ENCODE results near the gene EIF5B. TPM values are rescaled to one million over a fixed set of nuclear protein-coding genes. Genes with fewer than 3 reads are reported as not detected.

EIF5B gene
- 9.3 TPM for total RNA-seq (2013)
- 1 to 10 TPM in 2 of 3 donors, under 1 TPM in 1; 0.58 to 3.2 (median 1.5) TPM for polyA plus RNA-seq
- polyA minus RNA-seq: 4.8 and 6.8 TPM in 2 replicates
- 12.2 to 36.6 (median 21.2) reads per million in 11 experiments for total RNA-seq

- H4K20me1 ChIP-seq (ENCODE audit: insufficient read depth, low read length): peaks cover 34% of the 10 kb centered on the region
Observed at GRCh38 chr2:99337113-99338028, at the start of gene EIF5B. Gene EIF5B, plus strand, starts transcription at chr2:99337389. Its CDS starts 166 bp downstream, at chr2:99337555.

More at GRCh38 chr2:99337113-99338028, at the start of gene EIF5B:
- H3K36me3 ChIP-seq (replicated peaks in 1 of 2; ENCODE audit: control insufficient read depth in 1 of 2, insufficient read depth in 2 of 2, low read length in 2 of 2): peaks cover 7 to 11% of the 10 kb centered on the region in 2 donors
- H3K4me3 ChIP-seq (replicated peaks in 1 of 3; ENCODE audit: low read depth in 2 of 3, low read length in 3 of 3): peak within 1 kb of the TSS; percentile 68 to 94 (median 94)
- H3K9me3 ChIP-seq (replicated peaks in 1 of 2; ENCODE audit: control insufficient read depth in 1 of 2, insufficient read depth in 1 of 2, low read length in 2 of 2): no peaks in the 10 kb centered on the region
- H3K36me3 Mint-ChIP-seq: peaks cover 9 to 12% of the 10 kb centered on the region in 2 donors
- peak; percentile 91 to 97 (median 93) for DNase-seq
- WGBS (ENCODE audit: insufficient coverage): under 1% methylated on average over 81 of the region's 87 CpGs
- peak within 1 kb of the TSS; percentile 84 to 94 for H3K27ac ChIP-seq (ENCODE audit: low read depth in 1 of 2, low read length in 2 of 2)
- H3K4me1 ChIP-seq (ENCODE audit: control insufficient read depth in 1 of 2, insufficient read depth in 2 of 2, low read length in 2 of 2): peaks cover 18 to 34% of the 10 kb centered on the region in 2 donors
- H3K27ac Mint-ChIP-seq: no peak within 1 kb of the TSS
- H3K9ac ChIP-seq (ENCODE audit: insufficient read depth, low read length, poor library complexity, severe bottlenecking): peak within 1 kb of the TSS; percentile 89
- intact Hi-C loops (cut with micrococcal nuclease): loop anchor here (2.0 to 10.0 kb wide), 4 partner anchors 151 to 733 kb away; partner anchors contain the start of genes COA5 (in 2 of the 2), UNC50 (in 2 of the 2) and REV1 (in 1 of the 2)
- H2AFZ ChIP-seq (ENCODE audit: insufficient read depth, low read depth, low read length, poor library complexity, severe bottlenecking): peak within 1 kb of the TSS; percentile 98
- H3K4me2 ChIP-seq (replicated peaks; ENCODE audit: extremely low read depth, low read length, poor library complexity, severe bottlenecking): peak within 1 kb of the TSS; percentile 79
- no peaks in the 10 kb centered on the region for H3K27me3 ChIP-seq (ENCODE audit: control insufficient read depth in 2 of 2, insufficient read depth in 2 of 2, low read length in 2 of 2)
- no peaks in the 10 kb centered on the region for H3K9me3 Mint-ChIP-seq
- no peak within 1 kb of the TSS for H3K4me3 Mint-ChIP-seq
- H3K79me2 ChIP-seq (ENCODE audit: insufficient read depth, low read length): peaks cover 88% of the 10 kb centered on the region
- H3K27me3 Mint-ChIP-seq (ENCODE audit: low read depth in 3 of 3): no peaks in the 10 kb centered on the region
- peaks cover 21% of the 10 kb centered on the region for H3K4me1 Mint-ChIP-seq
- TF ChIP-seq CTCF (IDR thresholded peaks at IDR 0.05): peak; percentile 78

Data from CD14-positive monocyte (primary cell).